H1 (cell line): ENCODE data around the gene INPP5E. TPM values are rescaled to one million over a fixed set of nuclear protein-coding genes. Genes with fewer than 3 reads are reported as not detected.

ENCODE experiments used
- CTCF ChIA-PET: fragments of 300-600 bp; sonication (Branson Sonifier 250); formaldehyde crosslinking; loops from one replicate; lab custom pipeline; 2021; ENCODE audit not compliant: partially characterized antibody; lab: Charles Lee
- POLR2A ChIA-PET: fragments of 300-600 bp; sonication (Branson Sonifier 250); formaldehyde crosslinking; loops from one replicate; lab custom pipeline; 2021; ENCODE audit warnings: inconsistent platforms; ENCODE audit not compliant: partially characterized antibody; lab: Charles Lee
- DNase-seq, 2 experiments: peaks; one replicate each; pipeline versions ENCODE4 v3.0.0 to v3.0.0-alpha.2; 2010 to 2022; ENCODE audit warnings: low spot score in 2 of 2, low read depth in 1 of 2, mixed read lengths in 1 of 2
- FAIRE-seq: peaks from 2 replicates; lab custom pipeline; 2011; peaks lifted over from hg19 to GRCh38; lab: Jason Lieb, UNC
- H2AFZ ChIP-seq: 2 replicates; pipeline ENCODE4 v1.8.1; 2012; ENCODE audit warnings: low read length, inconsistent platforms
- H2AK5ac ChIP-seq: 2 replicates; pipeline ENCODE4 v1.6.1; 2013; ENCODE audit warnings: low read depth, low read length
- H2BK120ac ChIP-seq: replicated peaks from 2 replicates; pipeline ENCODE3; 2013; ENCODE audit warnings: low read depth, low read length, inconsistent platforms
- H2BK12ac ChIP-seq: 2 replicates; pipeline ENCODE4 v1.6.1; 2013; ENCODE audit warnings: low read depth, low read length
- H2BK15ac ChIP-seq: 2 replicates; pipeline ENCODE4 v1.6.1; 2013; ENCODE audit warnings: low read length
- H2BK20ac ChIP-seq: 2 replicates; pipeline ENCODE4 v1.6.1; 2013; ENCODE audit warnings: low read length
- H2BK5ac ChIP-seq: 2 replicates; pipeline ENCODE4 v1.6.1; 2013; ENCODE audit warnings: low read depth, low read length
- H3K14ac ChIP-seq: 2 replicates; pipeline ENCODE4 v1.6.1; 2013; ENCODE audit warnings: inconsistent platforms; ENCODE audit not compliant: insufficient read length
- H3K18ac ChIP-seq: 2 replicates; pipeline ENCODE4 v1.6.1; 2013; ENCODE audit warnings: low read length; ENCODE audit errors: extremely low read depth
- H3K23ac ChIP-seq: 2 replicates; pipeline ENCODE4 v1.6.1; 2013; ENCODE audit warnings: inconsistent platforms; ENCODE audit not compliant: insufficient read length
- H3K23me2 ChIP-seq: 2 replicates; pipeline ENCODE4 v1.6.1; 2013; ENCODE audit warnings: low read depth, low read length
- H3K27ac ChIP-seq: 2 replicates; pipeline ENCODE4 v1.6.1; 2011; ENCODE audit warnings: low read depth, low read length, inconsistent platforms
- H3K27me3 ChIP-seq, 4 experiments: replicated peaks in 1 of 4; 1 replicate in 1 of 4; 2 replicates in 3 of 4; pipeline versions ENCODE4 v1.6.1 to v1.8.1; 2011 to 2013; ENCODE audit warnings: low read length in 3 of 4, mild to moderate bottlenecking in 3 of 4, inconsistent platforms in 2 of 4, mixed read lengths in 2 of 4, moderate library complexity in 1 of 4; ENCODE audit not compliant: control insufficient read depth in 3 of 4, insufficient read depth in 3 of 4; ENCODE audit errors: extremely low read depth in 1 of 4
- H3K36me3 ChIP-seq, 4 experiments: 2 replicates each; pipeline versions ENCODE4 v1.6.1 to v1.8.1; 2011 to 2013; ENCODE audit warnings: mild to moderate bottlenecking in 4 of 4, low read length in 3 of 4, moderate library complexity in 2 of 4, control low read depth in 1 of 4, inconsistent platforms in 1 of 4; ENCODE audit not compliant: insufficient read depth in 4 of 4, control insufficient read depth in 2 of 4
- H3K4ac ChIP-seq: replicated peaks from 2 replicates; pipeline ENCODE3; 2013; ENCODE audit warnings: low read length, low read depth, mixed read lengths, inconsistent platforms; ENCODE audit not compliant: insufficient read length
- H3K4me1 ChIP-seq, 4 experiments: replicated peaks in 1 of 4; 1 replicate in 1 of 4; 2 replicates in 3 of 4; pipeline versions ENCODE4 v1.6.1 to v1.8.1; 2011 to 2013; ENCODE audit warnings: low read length in 3 of 4, inconsistent platforms in 2 of 4, mixed read lengths in 1 of 4; ENCODE audit not compliant: insufficient read depth in 4 of 4, control insufficient read depth in 3 of 4
- H3K4me2 ChIP-seq, 2 experiments: 2 replicates each; pipeline versions ENCODE4 v1.6.1 to v1.8.1; 2011 to 2013; ENCODE audit warnings: low read depth in 2 of 2, low read length in 2 of 2, control low read depth in 1 of 2, inconsistent platforms in 1 of 2, mild to moderate bottlenecking in 1 of 2; ENCODE audit not compliant: insufficient read depth in 1 of 2
- H3K4me3 ChIP-seq, 4 experiments: fragments of 200-600, 300-600 bp in 1 of 4; sonication (generic), shearing (Covaris generic), sonication (Bioruptor Twin) in 1 of 4; 2 replicates each; pipeline versions ENCODE4 v1.5.1 to v1.8.1; 2011 to 2016; ENCODE audit warnings: low read length in 4 of 4, low read depth in 3 of 4, control low read depth in 2 of 4, inconsistent platforms in 2 of 4, mild to moderate bottlenecking in 2 of 4, mixed read lengths in 1 of 4, moderate library complexity in 1 of 4; ENCODE audit not compliant: insufficient read depth in 2 of 4; ENCODE audit errors: extremely low read depth in 1 of 4
- H3K56ac ChIP-seq: replicated peaks from 2 replicates; pipeline ENCODE3; 2013; ENCODE audit warnings: low read depth, mild to moderate bottlenecking, mixed read lengths, low read length, inconsistent platforms; ENCODE audit not compliant: insufficient read length
- H3K79me1 ChIP-seq: 2 replicates; pipeline ENCODE4 v1.6.1; 2013; ENCODE audit warnings: low read depth, low read length, control low read depth
- H3K79me2 ChIP-seq, 2 experiments: 2 replicates each; pipeline versions ENCODE4 v1.6.1 to v1.8.1; 2012 to 2013; ENCODE audit warnings: low read length in 2 of 2, mild to moderate bottlenecking in 2 of 2, inconsistent platforms in 1 of 2; ENCODE audit not compliant: insufficient read depth in 2 of 2, control insufficient read depth in 1 of 2
- H3K9ac ChIP-seq, 4 experiments: replicated peaks in 1 of 4; 1 replicate in 1 of 4; 2 replicates in 3 of 4; pipeline versions ENCODE4 v1.6.1 to v1.8.1; 2011 to 2013; ENCODE audit warnings: low read depth in 3 of 4, low read length in 3 of 4, control low read depth in 2 of 4, mild to moderate bottlenecking in 2 of 4, moderate library complexity in 2 of 4, inconsistent platforms in 1 of 4; ENCODE audit errors: extremely low read depth in 1 of 4
- H3K9me3 ChIP-seq, 2 experiments: 2 replicates each; pipeline versions ENCODE4 v1.6.1 to v1.8.1; 2012 to 2013; ENCODE audit warnings: mild to moderate bottlenecking in 2 of 2, moderate library complexity in 2 of 2, control low read depth in 1 of 2, inconsistent platforms in 1 of 2, low read depth in 1 of 2, low read length in 1 of 2, mixed read lengths in 1 of 2; ENCODE audit not compliant: insufficient read depth in 2 of 2
- H4K20me1 ChIP-seq, 2 experiments: replicated peaks in 1 of 2; 2 replicates each; pipeline versions ENCODE3 to v1.8.1; 2011 to 2013; ENCODE audit warnings: inconsistent platforms in 2 of 2, low read length in 2 of 2, mild to moderate bottlenecking in 1 of 2; ENCODE audit not compliant: insufficient read depth in 2 of 2, control insufficient read depth in 1 of 2
- H4K5ac ChIP-seq: 2 replicates; pipeline ENCODE4 v1.6.1; 2013; ENCODE audit warnings: low read length, low read depth, mixed read lengths, inconsistent platforms; ENCODE audit not compliant: insufficient read length
- H4K8ac ChIP-seq: 2 replicates; pipeline ENCODE4 v1.8.0; 2013; ENCODE audit warnings: mild to moderate bottlenecking, moderate library complexity, low read length, inconsistent platforms; ENCODE audit not compliant: insufficient read depth; ENCODE audit errors: extremely low read depth
- H4K91ac ChIP-seq: replicated peaks from 2 replicates; pipeline ENCODE3; 2013; ENCODE audit warnings: low read length, mixed read lengths, inconsistent platforms; ENCODE audit not compliant: insufficient read length
- CEBPB ChIP-seq: IDR thresholded peaks from 2 replicates; pipeline ENCODE4 v1.6.1; 2012; ENCODE audit warnings: low read depth, low read length
- CHD1 ChIP-seq: IDR thresholded peaks from 2 replicates; pipeline ENCODE4 v1.6.1; 2012; ENCODE audit warnings: low read depth, low read length, improper control_type of control experiment
- EGR1 ChIP-seq: IDR thresholded peaks from 2 replicates; pipeline ENCODE4 v1.6.1; 2011; ENCODE audit warnings: low read depth, low read length, borderline replicate concordance
- GTF2F1 ChIP-seq: IDR thresholded peaks from 2 replicates; pipeline ENCODE4 v1.6.1; 2012; ENCODE audit warnings: low read depth, low read length, improper control_type of control experiment, borderline replicate concordance
- HDAC6 ChIP-seq: IDR thresholded peaks from one replicate; pipeline ENCODE4 v1.7.1; 2012; ENCODE audit warnings: low read depth, mild to moderate bottlenecking, inconsistent platforms, low read length, moderate library complexity
- JUN ChIP-seq: IDR thresholded peaks from 2 replicates; pipeline ENCODE4 v1.6.1; 2011; ENCODE audit warnings: low read depth, mild to moderate bottlenecking, improper control_type of control experiment, low read length
- KDM4A ChIP-seq: IDR thresholded peaks from one replicate; pipeline ENCODE4 v1.7.1; 2012; ENCODE audit warnings: low read depth, mild to moderate bottlenecking, moderate library complexity, low read length, inconsistent platforms; ENCODE audit not compliant: severe bottlenecking
- RBBP5 ChIP-seq: IDR thresholded peaks from 2 replicates; pipeline ENCODE4 v1.7.1; 2012; ENCODE audit warnings: low read depth, mild to moderate bottlenecking, inconsistent platforms, low read length, moderate library complexity, borderline replicate concordance
- SIX5 ChIP-seq: IDR thresholded peaks from 2 replicates; pipeline ENCODE4 v1.6.1; 2011; ENCODE audit warnings: mild to moderate bottlenecking, low read depth, low read length
- SUZ12 ChIP-seq: fragments of 200-600 bp; sonication (generic); IDR thresholded peaks from 2 replicates; pipeline ENCODE4 v1.6.1; 2012; ENCODE audit warnings: mild to moderate bottlenecking, inconsistent platforms, low read length, moderate library complexity, mixed read lengths
- WGBS, 2 experiments: shearing (Covaris generic) in 1 of 2; methylation state at CpG; one replicate each; pipeline versions ENCODE4 v1.1.6 to v1.1.7; 2013 to 2015; ENCODE audit warnings: low lambda C conversion rate in 2 of 2, mixed read lengths in 2 of 2, inconsistent platforms in 1 of 2, low coverage in 1 of 2, missing lambda C conversion rate in 1 of 2; ENCODE audit not compliant: insufficient replicate concordance in 2 of 2, insufficient coverage in 1 of 2, insufficient read length in 1 of 2; ENCODE audit errors: extremely low coverage in 1 of 2, missing lambda C conversion rate in 1 of 2; 5-methylcytosine and 5-hydroxymethylcytosine counted together
- polyA plus RNA-seq, 7 experiments: library from polyadenylated mRNA; depleted of rRNA in 3 of 7; stranded (reverse) in 5 of 7; unstranded in 2 of 7; fragments of >200 nt in 5 of 7; fragments of 200-250 nt in 2 of 7; gene quantifications; 1 replicate in 5 of 7; 2 replicates in 1 of 7; 4 replicates in 1 of 7; pipeline versions ENCODE4 v1.2.1 to v1.2.3, GENCODE V29; 2011 to 2013; ENCODE audit warnings: missing spikeins in 2 of 7, mixed read lengths in 2 of 7
- total RNA-seq: library from RNA; stranded (reverse); fragmentation: NEBNext Ultra II Directional; extraction: Animal tissue kit (Norgen Biotek cat#: 25700); gene quantifications from 2 replicates; pipeline ENCODE4 v1.2.1, GENCODE V29; 2021

The INPP5E gene
- total and polyA plus RNA-seq, 2 of the 8 experiments (the other 6 are each of a cell fraction or from before 2014, with no cell fraction given): 8.7 to 11.3 TPM

- H3K4me1 ChIP-seq: no peaks in the 10 kb centered on the region
- H2AK5ac ChIP-seq: no peak overlapping the region
- no peak for TF ChIP-seq SUZ12
- no peak for TF ChIP-seq CHD1
- no peak for TF ChIP-seq JUN
- no peak for TF ChIP-seq EGR1
- no peak for TF ChIP-seq GTF2F1
- TF ChIP-seq CEBPB: no peak
- no peak for TF ChIP-seq RBBP5
- TF ChIP-seq KDM4A: no peak
- TF ChIP-seq SIX5: no peak
- no peak for TF ChIP-seq HDAC6
- TF ChIP-seq, all 59 proteins: peak for 0
- Histone ChIP-seq H4K20me1 (peaks cover 0 to 14% of the 10 kb centered on the region in 2 experiments), H3K56ac (no peak overlapping the region), H3K18ac (no peak overlapping the region), H4K5ac (no peak overlapping the region), H3K9me3 (no peaks in the 10 kb centered on the region), H3K79me1 (no peaks in the 10 kb centered on the region), H4K91ac (no peak overlapping the region), H3K27ac (no peak overlapping the region), H3K36me3 (peaks cover 34 to 64% (median 56%) of the 10 kb centered on the region in 4 experiments), H2BK120ac (no peak overlapping the region), H3K4me3 (no peak overlapping the region), H3K4me2 (no peak overlapping the region), H3K27me3 (no peaks in the 10 kb centered on the region), H2AFZ (no peak overlapping the region), H3K14ac (no peak overlapping the region), H3K4ac (no peak overlapping the region), H2BK15ac (no peak overlapping the region), H3K23ac (no peak overlapping the region), H2BK12ac (no peak overlapping the region), H3K23me2 (no peaks in the 10 kb centered on the region), H3K79me2 (no peaks in the 10 kb centered on the region), H2BK5ac (no peak overlapping the region), H3K9ac (no peak overlapping the region), H2BK20ac (no peak overlapping the region), H4K8ac (no peak overlapping the region)
- 90% methylated on average over 23 of the region's 26 CpGs; no CpG with 5 or more reads in 1 of the 2 experiments for WGBS, 2 experiments
- ChIA-PET CTCF (interaction anchor here (0.9 to 2.7 kb wide), 7 partner anchors 8 to 63 kb away, joined by 3 to 9 read pairs (median 3); partner anchors contain the start of gene INPP5E), POLR2A (interaction anchor here (1.0 to 1.4 kb wide), 2 partner anchors 13 to 22 kb away, joined by 3 to 4 read pairs; no protein-coding TSS in a partner anchor)
- DNase-seq (no peak), FAIRE-seq (no peak)
Observed at GRCh38 chr9:136451221-136451877, 11.7 kb upstream of the INPP5E start.
